NCI-H345 (cell line): ENCODE data around the gene FAM3C.
"Not testable (repeated sequence)": the region's sequence is repeated elsewhere in the genome, so short reads cannot be mapped to it uniquely, and the experiment has no call there.

ENCODE experiments used
- DNase-seq: peaks from one replicate; lab custom pipeline; 2025; lab: John Stamatoyannopoulos, UW

The FAM3C gene

DNA sequence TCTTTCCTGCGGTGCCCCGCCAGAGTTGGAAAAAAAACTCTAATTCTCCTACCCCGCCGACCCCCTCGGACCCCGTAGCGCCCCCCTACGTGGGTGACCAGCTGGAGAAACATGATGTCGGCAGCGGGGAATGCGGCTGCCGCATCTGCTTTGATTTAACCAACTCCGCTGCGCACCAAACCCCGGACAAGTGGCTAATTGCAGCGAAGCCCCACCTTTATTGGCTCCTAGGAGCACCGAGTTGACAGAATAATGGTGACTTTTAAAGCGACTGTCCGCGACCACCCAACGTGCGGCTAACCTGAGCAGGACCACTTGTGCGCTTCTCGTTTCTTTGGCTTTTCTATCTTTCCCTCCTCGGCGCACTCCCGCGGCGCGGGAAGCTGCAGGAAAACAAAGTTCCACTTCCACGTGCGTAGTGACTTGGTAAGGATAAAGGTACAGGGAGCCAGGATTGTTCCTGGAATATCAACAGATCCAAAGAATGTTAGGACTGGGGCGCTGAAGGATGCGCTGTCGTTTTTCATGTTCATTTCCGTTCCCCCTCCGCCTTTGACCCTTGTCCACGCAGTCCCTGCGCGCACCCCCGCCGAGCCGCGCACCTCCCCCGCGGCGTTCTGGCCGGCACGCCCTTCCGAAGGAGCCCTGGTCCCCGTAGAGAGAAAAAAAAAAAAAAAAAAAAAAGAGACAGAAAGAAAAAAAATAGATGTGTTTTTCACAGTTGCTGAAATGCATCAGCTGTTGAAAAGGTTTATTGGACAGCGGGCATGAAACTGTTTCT is 65.9 kb downstream of the FAM3C start:
- DNase-seq = peak; percentile 24

DNA sequence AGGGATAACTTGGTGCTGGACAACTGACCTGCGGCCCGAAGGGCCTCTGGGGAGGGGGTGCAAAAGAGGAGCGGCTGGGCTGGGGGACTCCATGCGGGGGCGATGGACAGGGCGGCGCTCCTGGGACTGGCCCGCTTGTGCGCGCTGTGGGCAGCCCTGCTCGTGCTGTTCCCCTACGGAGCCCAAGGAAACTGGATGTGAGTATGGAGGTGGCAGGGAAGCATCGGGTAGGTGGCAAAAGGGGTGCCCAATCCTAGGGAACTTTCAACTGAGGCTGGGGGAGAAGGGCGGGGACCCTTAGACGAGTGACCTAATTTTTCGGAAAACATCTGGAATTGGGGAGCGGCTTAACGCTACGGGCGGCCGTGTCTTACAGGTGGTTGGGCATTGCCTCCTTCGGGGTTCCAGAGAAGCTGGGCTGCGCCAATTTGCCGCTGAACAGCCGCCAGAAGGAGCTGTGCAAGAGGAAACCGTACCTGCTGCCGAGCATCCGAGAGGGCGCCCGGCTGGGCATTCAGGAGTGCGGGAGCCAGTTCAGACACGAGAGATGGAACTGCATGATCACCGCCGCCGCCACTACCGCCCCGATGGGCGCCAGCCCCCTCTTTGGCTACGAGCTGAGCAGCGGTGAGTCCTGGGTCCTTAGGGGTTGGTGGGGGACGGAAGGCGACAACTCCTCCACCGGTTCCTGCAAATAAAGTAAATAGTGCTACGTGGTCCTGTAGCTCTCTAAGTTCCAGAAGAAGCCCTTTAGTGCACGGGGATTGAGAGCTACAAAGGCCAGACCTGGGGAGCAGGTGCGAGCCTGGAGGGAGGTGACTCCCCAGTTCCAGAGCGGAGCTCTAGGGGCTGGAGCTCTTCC is 66.7 kb downstream of the FAM3C start:
- peak; percentile 55 for DNase-seq

DNA sequence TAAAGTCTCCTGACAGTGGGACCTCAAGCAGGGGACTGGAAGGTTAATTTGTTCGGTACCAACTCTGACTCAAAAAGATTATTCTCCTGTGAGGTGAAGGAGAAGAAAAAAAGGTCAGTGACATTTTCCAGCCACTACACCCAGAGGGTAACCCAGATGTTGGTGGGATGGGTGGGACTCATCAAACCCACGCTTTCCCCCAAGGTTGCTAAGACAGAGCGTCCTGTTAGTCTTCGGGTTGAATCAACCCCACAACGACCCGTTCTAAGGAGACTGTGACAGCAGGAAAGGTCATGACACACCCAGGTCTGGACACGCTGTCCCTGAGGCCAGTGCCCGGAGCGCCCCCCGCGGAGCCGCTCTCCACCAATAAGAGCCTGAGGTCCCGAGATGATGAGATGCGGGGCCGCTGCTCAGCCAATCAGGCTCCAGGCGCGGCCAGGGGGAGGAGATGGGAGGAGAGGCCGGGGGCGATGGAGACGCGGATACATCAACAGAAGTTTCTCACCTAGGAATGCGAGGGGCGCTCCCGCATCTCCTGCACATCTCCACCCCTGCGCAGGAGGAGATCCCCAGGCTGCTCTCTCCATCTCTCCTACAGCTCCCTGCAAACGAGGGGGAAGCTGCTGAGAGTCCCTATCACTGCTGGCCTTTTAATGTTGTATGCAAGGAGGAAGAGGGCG is 67.5 kb downstream of the FAM3C start, which contains the start of gene WNT16:
TSS of gene WNT16 (plus strand) at position 493 of the 683 bp plus-strand sequence. CDS start 293 bp downstream, outside the sequence.
- no peak for DNase-seq

DNA sequence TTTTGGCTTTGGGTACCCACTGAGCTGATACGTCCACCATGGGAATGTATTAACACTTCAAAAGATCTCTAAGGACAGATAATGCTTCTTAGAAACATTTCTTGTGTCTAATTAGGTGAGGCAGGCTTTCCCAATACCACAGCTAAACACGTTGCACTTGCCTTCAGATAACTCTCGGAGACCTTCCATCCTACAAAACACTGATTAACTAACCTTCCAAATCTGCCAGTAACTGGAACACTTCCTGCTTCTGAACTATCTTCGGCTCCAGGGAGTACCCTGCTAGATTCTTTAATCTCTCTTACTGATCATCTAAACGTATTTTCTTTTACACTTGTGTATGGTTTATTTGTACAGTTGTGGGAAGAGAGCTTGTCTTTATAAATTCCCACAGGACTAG is 68.4 kb downstream of the FAM3C start:
- no peak for DNase-seq

DNA sequence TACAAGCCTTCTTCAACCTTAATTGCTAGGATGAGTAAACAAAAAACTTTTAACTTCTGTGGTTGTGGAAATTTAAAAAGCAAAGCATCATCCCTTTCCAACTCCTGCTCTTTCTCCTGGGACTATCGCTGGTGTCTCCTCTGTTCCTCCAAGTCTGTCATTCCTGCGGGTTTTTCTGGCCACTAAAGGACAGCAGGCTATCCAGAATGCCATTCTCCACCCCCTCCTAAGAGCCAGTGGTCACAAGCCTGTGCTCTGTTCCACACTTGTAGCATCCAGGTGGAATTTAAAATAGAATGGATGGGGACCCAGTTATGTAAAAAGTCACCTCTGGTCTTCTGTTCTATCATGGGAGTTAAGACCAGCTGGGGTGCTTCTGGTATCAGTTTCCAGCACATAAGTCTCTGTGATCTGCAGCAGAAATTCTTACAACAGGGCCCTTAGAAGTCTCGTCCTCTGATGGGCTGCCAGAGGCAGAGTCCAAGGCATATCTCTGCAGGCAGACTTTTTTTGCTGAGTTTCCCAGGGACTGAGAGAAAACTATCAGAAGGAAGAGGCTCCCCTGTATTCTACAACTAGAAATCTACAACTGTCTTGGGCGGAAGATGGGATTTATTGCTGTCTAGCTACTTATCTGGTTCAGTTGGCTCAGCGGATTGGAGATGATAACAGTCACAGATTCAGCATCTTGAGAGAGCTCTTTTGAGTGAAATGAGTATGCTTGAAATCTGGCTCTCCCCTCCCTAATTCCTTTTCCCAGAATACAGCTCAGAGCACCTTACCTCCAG is 72.4 kb downstream of the FAM3C start:
- DNase-seq = no peak

DNA sequence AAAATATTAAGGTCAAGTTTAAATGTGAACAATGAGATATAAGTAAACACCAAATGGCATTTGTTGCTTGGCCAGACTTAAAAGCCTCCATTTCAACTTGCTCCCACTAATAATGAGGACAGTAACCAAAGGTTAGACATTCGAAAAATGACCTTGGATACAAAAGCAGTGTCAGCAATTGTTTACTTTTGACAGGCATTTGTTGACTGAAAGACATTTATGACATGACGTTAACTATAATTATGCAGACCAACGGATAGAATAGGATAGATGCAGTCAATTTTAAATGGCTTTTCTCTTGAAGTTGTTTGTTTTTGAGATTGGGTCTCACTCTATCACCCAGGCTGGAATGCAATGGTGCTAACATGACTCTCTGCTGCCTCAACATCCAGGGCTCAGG is 73.6 kb downstream of the FAM3C start:
- no peak for DNase-seq

DNA sequence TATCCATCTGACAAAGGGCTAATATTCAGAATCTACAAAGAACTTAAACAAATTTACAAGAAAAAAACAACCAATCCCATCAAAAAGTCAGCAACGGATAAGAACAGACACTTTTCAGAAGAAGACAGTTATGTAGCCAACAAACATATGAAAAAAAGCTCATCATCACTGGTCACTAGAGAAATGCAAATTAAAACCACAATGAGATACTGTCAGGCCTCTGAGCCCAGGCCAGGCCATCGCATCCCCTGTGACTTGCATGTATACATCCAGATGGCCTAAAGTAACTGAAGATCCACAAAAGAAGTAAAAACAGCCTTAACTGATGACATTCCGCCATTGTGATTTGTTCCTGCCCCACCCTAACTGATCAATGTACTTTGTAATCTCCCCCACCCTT is 80.9 kb downstream of the FAM3C start:
- DNase-seq = not testable (repeated sequence)

DNA sequence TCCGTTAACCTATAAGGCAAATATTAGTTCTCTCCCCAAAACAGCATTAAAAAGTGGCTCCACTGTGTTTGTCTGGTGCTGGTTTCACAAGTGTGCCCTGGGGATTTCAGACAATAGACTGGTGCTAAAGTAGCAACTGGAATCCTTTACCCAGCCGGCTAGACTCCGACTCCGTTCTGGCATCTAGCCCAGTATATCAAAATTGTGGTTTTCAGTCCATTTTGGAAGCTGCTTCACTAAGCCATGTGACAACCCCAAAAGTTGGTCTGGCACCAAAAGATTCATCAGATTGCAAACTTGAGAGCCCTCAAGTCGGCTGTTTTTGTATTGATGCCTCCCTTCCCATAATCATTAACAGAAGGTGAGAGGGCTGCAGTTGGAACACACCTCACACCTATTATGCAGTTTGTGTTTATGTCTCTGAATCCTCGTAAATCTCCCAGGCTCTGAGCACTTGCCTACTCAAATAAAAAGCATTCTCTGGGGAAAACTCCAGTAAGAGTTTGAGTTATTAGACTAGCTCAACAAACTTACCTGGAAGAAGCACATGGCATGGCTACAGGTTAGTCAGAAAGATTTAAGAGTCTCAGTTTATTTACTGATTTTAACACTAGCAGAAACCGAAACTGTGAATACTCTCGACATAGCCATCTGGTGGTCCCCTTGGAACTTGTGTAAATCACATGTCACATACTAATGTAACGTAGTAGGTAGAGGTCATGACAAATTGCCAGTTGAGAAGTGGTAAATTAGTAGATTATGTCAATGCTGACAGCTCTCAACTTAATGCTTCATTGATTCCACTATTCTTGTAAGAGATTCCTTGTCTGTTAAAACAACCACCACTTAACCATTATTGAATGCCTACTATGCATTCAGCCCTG is 82.1 kb downstream of the FAM3C start:
- DNase-seq = peak; percentile 95

DNA sequence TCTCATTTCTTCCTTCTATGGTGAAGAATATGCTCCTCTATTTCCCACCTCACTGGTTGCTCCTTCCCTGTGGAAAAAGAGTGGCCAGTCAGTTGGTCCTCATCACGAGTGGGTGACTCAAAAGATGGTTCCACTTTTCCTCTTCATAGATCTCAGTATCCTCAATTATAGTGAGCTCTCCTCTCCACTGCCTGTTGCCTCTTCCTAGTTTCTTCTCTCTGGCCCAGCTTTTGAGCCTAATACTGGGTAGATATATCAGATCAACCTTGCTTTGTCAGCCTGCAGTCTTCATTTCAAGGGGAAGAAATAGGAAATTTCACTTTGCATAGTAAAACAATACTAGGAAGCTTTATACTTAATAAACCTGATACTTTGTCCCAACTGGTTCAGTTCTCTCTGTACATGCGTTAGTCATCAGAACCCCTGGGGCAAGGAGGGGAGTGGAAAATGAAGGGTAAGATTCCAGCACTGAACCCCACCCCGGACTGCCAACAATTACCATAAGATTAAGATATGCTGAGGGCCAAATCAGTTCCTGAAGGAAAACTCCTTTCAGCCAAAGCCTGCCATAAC is 82.8 kb downstream of the FAM3C start:
- DNase-seq = no peak

DNA sequence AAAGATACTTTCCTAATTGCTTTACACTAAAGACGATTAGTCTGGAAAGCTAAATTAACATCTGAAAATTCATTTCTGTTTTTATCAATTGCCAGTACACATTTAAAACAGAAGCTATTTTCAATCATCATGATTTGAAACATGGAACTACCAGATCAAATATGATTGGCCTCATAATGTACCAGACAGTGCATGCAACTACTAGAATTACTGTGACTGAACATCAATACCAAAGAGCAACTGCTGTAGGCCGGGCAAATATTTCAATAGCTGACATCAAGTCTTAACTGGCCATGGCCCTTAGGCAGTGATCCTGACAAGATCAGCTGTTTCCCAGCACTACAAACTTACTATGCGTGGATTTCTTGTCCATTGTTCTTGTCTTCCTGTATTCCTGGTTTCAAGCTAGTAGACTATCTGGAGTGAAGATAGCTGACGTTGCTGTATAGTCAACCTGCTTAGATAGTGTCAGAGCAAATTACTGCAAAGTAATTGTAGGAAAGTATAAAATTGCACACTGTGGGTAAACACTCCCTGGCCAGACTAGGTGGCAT is 89.0 kb downstream of the FAM3C start:
- DNase-seq = no peak

DNA sequence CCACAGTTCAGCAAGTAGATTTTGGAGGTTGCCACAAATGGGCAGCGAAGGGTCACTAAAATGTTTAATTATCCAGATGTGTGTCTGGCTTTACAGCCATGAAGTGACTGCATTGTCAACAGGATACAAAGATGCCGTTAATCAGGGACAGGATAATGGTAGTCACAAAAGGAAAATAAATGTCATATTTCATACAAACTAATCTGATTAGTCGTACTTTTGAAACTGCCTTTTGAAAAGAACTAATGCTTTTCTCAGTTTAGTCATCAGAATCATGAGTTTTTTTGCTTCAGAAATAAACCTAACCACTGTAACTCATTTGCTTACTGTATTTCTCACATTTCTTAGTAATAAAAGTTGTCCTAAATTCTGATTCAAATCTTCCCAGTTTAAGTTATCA is 89.5 kb downstream of the FAM3C start:
- DNase-seq = no peak

DNA sequence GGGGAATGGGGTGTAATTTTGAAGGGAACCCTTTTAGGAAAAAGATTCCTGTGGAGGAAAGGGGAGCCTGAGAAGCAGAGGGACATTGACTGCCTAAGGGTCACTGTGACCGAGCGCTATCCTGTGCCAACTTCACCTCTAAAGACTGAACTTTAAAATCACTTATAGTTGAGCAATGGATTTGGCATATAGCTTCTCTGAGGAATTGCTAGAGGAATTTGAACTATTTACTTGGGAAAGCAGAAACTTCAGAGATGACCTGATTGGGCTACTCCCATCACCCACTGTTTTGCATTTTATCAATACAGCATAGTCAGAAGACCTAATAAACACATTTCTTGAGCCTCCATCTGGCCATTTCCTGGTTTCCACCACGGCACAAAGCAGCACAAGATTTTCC is 91.0 kb downstream of the FAM3C start:
- no peak for DNase-seq

DNA sequence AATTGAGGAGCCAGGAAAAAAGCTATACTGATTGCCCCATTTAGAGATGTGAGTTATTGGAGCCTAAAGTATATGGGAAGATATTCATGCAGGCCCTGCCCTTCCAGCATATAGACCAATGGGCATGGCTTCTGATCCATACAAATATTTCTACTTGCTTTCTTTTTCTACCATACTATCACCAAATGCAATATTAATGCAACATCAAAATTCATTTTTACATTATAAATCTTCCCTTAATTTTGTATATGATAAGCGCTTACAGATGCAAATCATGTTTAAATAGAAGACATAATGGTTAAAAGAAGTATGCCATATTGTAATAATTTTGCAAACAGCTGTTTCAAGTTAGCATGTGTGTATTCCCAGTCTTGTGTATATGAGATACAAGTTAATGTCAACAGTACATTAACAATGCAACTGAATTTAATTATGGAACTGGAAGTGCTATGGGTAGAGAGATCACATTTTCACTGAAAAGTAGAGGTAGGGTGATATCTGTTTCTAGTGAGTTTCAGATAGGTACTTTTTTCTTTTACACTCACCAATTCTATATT is 91.9 kb downstream of the FAM3C start:
- no peak for DNase-seq

DNA sequence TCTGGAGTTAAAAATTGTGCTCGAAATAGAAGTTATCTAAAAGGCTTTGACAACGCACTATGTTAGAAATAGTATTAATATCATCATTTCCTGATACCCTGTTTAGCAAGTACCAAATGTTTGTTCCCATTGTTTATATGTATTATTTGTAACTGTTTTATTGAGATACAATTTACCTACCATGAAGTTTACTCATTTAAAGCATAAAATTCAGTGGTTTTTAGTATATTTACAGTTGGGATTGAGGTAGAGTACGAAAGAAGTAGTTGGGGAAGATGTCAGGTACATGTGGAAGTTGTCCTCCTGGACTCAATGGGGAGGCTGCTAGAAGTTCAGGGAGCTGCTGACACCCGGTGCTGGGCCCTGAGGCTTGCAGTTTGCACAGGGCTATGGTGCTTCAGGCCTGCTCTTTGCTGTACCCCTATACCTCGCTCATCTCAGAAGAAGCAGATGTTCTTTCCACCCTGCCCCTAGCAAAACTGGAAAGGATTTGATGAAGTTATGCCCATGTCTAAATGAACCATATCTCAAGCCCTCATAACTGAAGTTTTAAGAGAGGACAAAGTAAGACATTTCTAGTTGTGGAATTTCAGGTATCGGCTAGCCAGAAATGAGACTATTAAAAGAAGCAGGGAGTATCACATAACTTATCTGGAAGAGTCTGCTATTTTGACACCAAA is 92.5 kb downstream of the FAM3C start:
- DNase-seq = no peak

DNA sequence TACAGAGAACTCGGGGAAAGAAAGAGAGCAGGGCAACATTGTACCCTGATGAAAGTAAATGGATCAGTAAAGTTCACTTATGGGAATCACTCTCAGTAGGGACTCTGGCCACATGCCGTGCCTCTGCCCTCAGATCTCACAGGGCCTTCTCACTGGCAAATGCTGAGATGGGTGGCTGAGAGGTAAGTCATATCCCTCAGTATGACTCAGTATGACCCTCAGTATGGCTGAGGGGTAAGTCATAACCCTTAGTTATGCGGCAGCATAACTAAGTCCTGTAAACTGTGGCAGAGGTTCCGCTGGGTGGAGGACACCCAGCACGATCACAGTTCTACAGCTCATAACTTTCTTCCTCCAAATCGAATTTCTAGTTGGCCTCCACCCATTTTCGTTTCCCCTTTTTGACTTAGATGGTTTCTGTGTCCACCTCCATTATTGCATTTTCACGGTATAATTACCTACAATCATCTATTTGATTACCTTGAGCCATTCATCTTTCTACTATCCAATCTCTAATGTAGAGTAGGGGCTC is 93.8 kb downstream of the FAM3C start:
- DNase-seq = no peak

DNA sequence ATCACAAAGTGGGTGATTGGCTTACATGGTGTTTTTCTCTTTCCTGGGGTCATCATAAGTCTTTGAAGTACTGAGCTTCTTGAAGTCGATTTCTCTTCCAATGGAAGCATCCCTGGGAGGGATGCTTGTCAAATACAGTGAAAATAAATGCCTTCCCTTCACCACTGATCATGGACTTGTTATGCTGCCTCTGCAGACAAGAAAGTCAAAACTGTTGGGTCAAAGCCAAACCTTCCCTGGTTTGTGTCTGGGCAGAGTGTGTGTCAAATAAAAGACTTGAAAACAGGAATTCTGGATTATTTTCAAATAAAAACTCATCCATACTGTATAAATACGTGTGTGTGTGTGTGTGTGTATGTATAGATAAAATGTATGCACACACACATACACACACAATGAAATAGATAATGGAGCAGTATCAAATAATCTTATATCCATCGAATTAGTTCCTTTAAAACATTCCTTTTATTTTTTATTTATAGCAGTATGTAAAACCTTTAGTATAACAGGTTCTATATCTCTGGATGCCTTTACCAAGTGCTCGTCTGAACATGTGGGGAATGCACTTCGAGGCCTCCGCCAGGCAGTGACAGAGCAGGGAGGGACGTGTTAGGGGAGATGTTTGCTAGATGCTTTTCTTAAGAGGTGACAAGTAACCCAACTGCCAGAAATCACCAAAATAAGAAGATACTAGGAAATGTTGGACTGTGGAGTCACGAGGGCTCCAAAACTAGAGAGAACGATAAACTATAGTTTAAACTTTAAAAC is 94.5 kb downstream of the FAM3C start:
- no peak for DNase-seq

DNA sequence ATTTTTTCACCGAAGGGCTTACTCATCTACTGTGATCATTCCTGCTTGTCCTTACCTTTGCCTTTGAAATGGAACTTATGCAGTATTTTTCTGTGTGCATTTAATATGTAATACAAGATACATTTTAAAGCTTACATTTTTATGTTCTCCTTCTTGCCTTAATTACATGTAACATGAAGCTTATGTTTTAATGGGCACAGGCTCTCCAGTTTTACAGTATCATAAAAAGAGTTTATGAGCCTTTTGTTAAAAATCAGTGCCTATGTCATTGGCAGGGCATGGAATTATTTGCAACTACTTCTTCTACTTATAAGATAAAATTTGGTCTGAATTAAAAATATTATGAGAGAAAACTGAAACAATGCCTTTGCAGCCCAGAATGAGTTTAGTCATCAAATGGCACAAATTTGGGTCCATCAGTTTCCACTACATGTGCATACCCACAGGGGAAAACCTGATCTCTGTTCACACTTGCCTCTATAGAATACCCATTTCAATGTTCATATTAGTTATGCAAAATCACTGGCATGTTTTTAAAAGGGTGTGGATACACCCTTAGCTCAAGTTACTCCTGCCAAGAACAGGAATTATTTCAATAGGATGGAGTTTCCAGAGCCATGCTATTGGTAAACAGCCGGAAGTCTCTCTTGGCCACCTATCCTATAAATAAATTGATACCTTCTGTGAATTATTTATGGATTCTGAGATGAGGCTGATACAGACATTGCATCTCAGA is 95.3 kb downstream of the FAM3C start:
- no peak for DNase-seq
